Astrocyte (in vitro differentiated cells and primary cell): ENCODE results near the gene MCMBP.

ENCODE experiments used
- EZH2 ChIP-seq: IDR thresholded peaks from 2 replicates; pipeline ENCODE4 v1.6.1; 2012; ENCODE audit warnings: mild to moderate bottlenecking, low read length, inconsistent platforms; ENCODE audit not compliant: insufficient read depth
- TF ChIP-seq, protein P1 (sequence below): IDR thresholded peaks from 2 replicates; pipeline ENCODE4 v1.5.1; 2011; ENCODE audit warnings: low read depth, mild to moderate bottlenecking, inconsistent platforms, low read length, moderate library complexity; ENCODE audit not compliant: insufficient read depth

GRCh38 chr10:119829429-119829828, 43.2 kb downstream of the MCMBP start:
- TF ChIP-seq, protein P1, sequence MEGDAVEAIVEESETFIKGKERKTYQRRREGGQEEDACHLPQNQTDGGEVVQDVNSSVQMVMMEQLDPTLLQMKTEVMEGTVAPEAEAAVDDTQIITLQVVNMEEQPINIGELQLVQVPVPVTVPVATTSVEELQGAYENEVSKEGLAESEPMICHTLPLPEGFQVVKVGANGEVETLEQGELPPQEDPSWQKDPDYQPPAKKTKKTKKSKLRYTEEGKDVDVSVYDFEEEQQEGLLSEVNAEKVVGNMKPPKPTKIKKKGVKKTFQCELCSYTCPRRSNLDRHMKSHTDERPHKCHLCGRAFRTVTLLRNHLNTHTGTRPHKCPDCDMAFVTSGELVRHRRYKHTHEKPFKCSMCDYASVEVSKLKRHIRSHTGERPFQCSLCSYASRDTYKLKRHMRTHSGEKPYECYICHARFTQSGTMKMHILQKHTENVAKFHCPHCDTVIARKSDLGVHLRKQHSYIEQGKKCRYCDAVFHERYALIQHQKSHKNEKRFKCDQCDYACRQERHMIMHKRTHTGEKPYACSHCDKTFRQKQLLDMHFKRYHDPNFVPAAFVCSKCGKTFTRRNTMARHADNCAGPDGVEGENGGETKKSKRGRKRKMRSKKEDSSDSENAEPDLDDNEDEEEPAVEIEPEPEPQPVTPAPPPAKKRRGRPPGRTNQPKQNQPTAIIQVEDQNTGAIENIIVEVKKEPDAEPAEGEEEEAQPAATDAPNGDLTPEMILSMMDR = no peak
- TF ChIP-seq EZH2 = no peak
